ENCODE results near the gene BABAM1. TPM values are rescaled to one million over a fixed set of nuclear protein-coding genes. Genes with fewer than 3 reads are reported as not detected.
A peak's percentile ranks its signal among the peaks of the same experiment; 100 is the strongest.

Gene BABAM1
- total RNA-seq, 1 donor from 2014 or later: 58.4 TPM

- intact Hi-C loops (cut with DNase I): no loop called here
- DNase-seq (peak; percentile 61), ATAC-seq (peak; percentile 0 to 21)
- Histone ChIP-seq H3K27ac (peak overlapping the region; percentile 84), H3K4me1 (peaks cover 42% of the 10 kb centered on the region), H3K4me3 (peak overlapping the region; percentile 89), H3K36me3 (no peaks in the 10 kb centered on the region), H3K27me3 (ENCODE audit: low read depth) (no peaks in the 10 kb centered on the region), H3K9me3 (no peaks in the 10 kb centered on the region)
- no peak for TF ChIP-seq CTCF (IDR thresholded peaks at IDR 0.05)
Measured at GRCh38 chr19:17303940-17304267, 36.7 kb downstream of the BABAM1 start.

- peak in 1 of 2 donors; percentile 31 for ATAC-seq
- Histone ChIP-seq H3K27ac (peak overlapping the region; percentile 84), H3K4me1 (peaks cover 42% of the 10 kb centered on the region), H3K9me3 (no peaks in the 10 kb centered on the region), H3K36me3 (no peaks in the 10 kb centered on the region), H3K27me3 (ENCODE audit: low read depth) (no peaks in the 10 kb centered on the region), H3K4me3 (peak overlapping the region; percentile 68)
- peak; percentile 70 for DNase-seq
- no peak for TF ChIP-seq CTCF (IDR thresholded peaks at IDR 0.05)
- intact Hi-C loops (cut with DNase I): no loop called here
Measured at GRCh38 chr19:17304386-17305215, 37.4 kb downstream of the BABAM1 start.

GRCh38 chr19:17305216-17305516 is 37.9 kb downstream of the BABAM1 start:
- TF ChIP-seq CTCF (IDR thresholded peaks at IDR 0.05): no peak
- ATAC-seq (no peak), DNase-seq (peak; percentile 98)
- peak overlapping the region; percentile 84 for H3K27ac ChIP-seq
- no peaks in the 10 kb centered on the region for H3K36me3 ChIP-seq
- peaks cover 46% of the 10 kb centered on the region for H3K4me1 ChIP-seq
- H3K27me3 ChIP-seq (ENCODE audit: low read depth): no peaks in the 10 kb centered on the region
- H3K9me3 ChIP-seq: no peaks in the 10 kb centered on the region
- intact Hi-C loops (cut with DNase I): no loop called here
- peak overlapping the region; percentile 68 for H3K4me3 ChIP-seq

- TF ChIP-seq CTCF (IDR thresholded peaks at IDR 0.05): peak; percentile 78
- intact Hi-C loops (cut with DNase I): no loop called here
- H3K27ac ChIP-seq: peak within 1 kb of the TSS; percentile 84
- ATAC-seq (peak; percentile 80 to 90), DNase-seq (no peak)
- peaks cover 51% of the 10 kb centered on the region for H3K4me1 ChIP-seq
- no peaks in the 10 kb centered on the region for H3K36me3 ChIP-seq
- peak within 1 kb of the TSS; percentile 68 for H3K4me3 ChIP-seq
- H3K27me3 ChIP-seq (ENCODE audit: low read depth): no peaks in the 10 kb centered on the region
- no peaks in the 10 kb centered on the region for H3K9me3 ChIP-seq
Measured at GRCh38 chr19:17305517-17306284, 38.5 kb downstream of the BABAM1 start, which contains the start of gene MRPL34. Gene MRPL34 (plus strand): TSS chr19:17305872. CDS start chr19:17305893, 21 bp downstream.

GRCh38 chr19:17306285-17306714 is 39.1 kb downstream of the BABAM1 start:
- Histone ChIP-seq H3K27me3 (ENCODE audit: low read depth) (no peaks in the 10 kb centered on the region), H3K27ac (peak overlapping the region; percentile 84), H3K36me3 (no peaks in the 10 kb centered on the region), H3K9me3 (no peaks in the 10 kb centered on the region), H3K4me3 (peak overlapping the region; percentile 68), H3K4me1 (peaks cover 57% of the 10 kb centered on the region)
- DNase-seq (no peak), ATAC-seq (no peak)
- intact Hi-C loops (cut with DNase I): no loop called here
- no peak for TF ChIP-seq CTCF (IDR thresholded peaks at IDR 0.05)
